Smooth muscle cell (in vitro differentiated cells): Measurements from ENCODE around the gene OR10A6. TPM values are rescaled to one million over a fixed set of nuclear protein-coding genes. Genes with fewer than 3 reads are reported as not detected.
A peak's percentile ranks its signal among the peaks of the same experiment; 100 is the strongest.

ENCODE experiments used
- DNase-seq: peaks from one replicate; lab custom pipeline; 2025; ENCODE audit not compliant: unreplicated experiment; lab: John Stamatoyannopoulos, UW
- H2AFZ ChIP-seq: fragments of 200-600 bp; sonication (generic); 2 replicates; pipeline ENCODE4 v1.6.0; 2016; ENCODE audit warnings: antibody characterized with exemption, low read depth, mild to moderate bottlenecking
- H3F3A ChIP-seq: fragments of 200-600 bp; sonication (generic); 2 replicates; pipeline ENCODE4 v1.6.0; 2017; ENCODE audit warnings: antibody characterized with exemption, low read depth
- H3K27ac ChIP-seq: fragments of 200-600 bp; sonication (generic); 2 replicates; pipeline ENCODE4 v1.5.1; 2016; ENCODE audit warnings: low read depth, mild to moderate bottlenecking
- H3K27me3 ChIP-seq: fragments of 200-600 bp; sonication (generic); 2 replicates; pipeline ENCODE4 v1.6.1; 2016; ENCODE audit warnings: low read depth, mild to moderate bottlenecking
- H3K36me3 ChIP-seq: fragments of 200-600 bp; sonication (generic); 2 replicates; pipeline ENCODE4 v1.5.1; 2016; ENCODE audit warnings: low read depth
- H3K4me1 ChIP-seq: fragments of 200-600 bp; sonication (generic); 2 replicates; pipeline ENCODE4 v1.5.1; 2016; ENCODE audit warnings: low read depth
- H3K4me2 ChIP-seq: fragments of 200-600 bp; sonication (generic); 2 replicates; pipeline ENCODE4 v1.6.0; 2016; ENCODE audit warnings: mild to moderate bottlenecking
- H3K4me3 ChIP-seq: fragments of 200-600 bp; sonication (generic); 2 replicates; pipeline ENCODE4 v1.5.1; 2016; ENCODE audit warnings: mild to moderate bottlenecking
- H3K79me2 ChIP-seq: fragments of 200-600 bp; sonication (generic); 2 replicates; pipeline ENCODE4 v1.6.0; 2016; ENCODE audit warnings: low read depth, mild to moderate bottlenecking
- H3K9ac ChIP-seq: fragments of 200-600 bp; sonication (generic); 2 replicates; pipeline ENCODE4 v1.6.0; 2016; ENCODE audit warnings: low read depth
- H3K9me3 ChIP-seq: fragments of 200-600 bp; sonication (generic); replicated peaks from 2 replicates; pipeline ENCODE4 v1.5.1; 2016; ENCODE audit warnings: low read depth
- H4K20me1 ChIP-seq: fragments of 200-600 bp; sonication (generic); 2 replicates; pipeline ENCODE4 v1.6.0; 2016; ENCODE audit warnings: low read depth
- CTCF ChIP-seq: fragments of 200-600 bp; sonication (generic); IDR thresholded peaks from 2 replicates; pipeline ENCODE4 v1.5.1; 2017; ENCODE audit warnings: borderline replicate concordance, mild to moderate bottlenecking, antibody characterized with exemption; ENCODE audit not compliant: insufficient read depth, poor library complexity, severe bottlenecking
- WGBS: methylation state at CpG from one replicate; pipeline ENCODE4 v1.1.7; 2016; ENCODE audit warnings: low lambda C conversion rate; 5-methylcytosine and 5-hydroxymethylcytosine counted together
- polyA plus RNA-seq: library from polyadenylated mRNA; unstranded; fragments of >200 nt; fragmentation: Nextera tagmentation; extraction: Ambion mirVana; gene quantifications from 2 replicates; pipeline ENCODE4 v1.2.1, GENCODE V29; 2016
- total RNA-seq: library from RNA; depleted of rRNA; stranded (reverse); fragments of >200 nt; gene quantifications from 2 replicates; pipeline ENCODE4 v1.2.3, GENCODE V29; 2014

The OR10A6 gene
- total and polyA plus RNA-seq, 2 experiments from 2014 or later: 0.31 TPM; not detected in 1

- no peaks in the 10 kb centered on the region for H3K9me3 ChIP-seq
- no peak overlapping the region for H3K27ac ChIP-seq
- DNase-seq: no peak
- no peak for TF ChIP-seq CTCF
- no peak overlapping the region for H3K4me3 ChIP-seq
- no peaks in the 10 kb centered on the region for H4K20me1 ChIP-seq
- H2AFZ ChIP-seq: no peak overlapping the region
- H3K79me2 ChIP-seq: no peaks in the 10 kb centered on the region
- H3K4me1 ChIP-seq: no peaks in the 10 kb centered on the region
- 90% methylated on average over 1 of the region's 1 CpG for WGBS
- no peaks in the 10 kb centered on the region for H3F3A ChIP-seq
- no peaks in the 10 kb centered on the region for H3K27me3 ChIP-seq
- H3K4me2 ChIP-seq: no peak overlapping the region
- no peaks in the 10 kb centered on the region for H3K36me3 ChIP-seq
- no peak overlapping the region for H3K9ac ChIP-seq
These were observed 34.9 kb downstream of the OR10A6 start for GRCh38 chr11:7896009-7896785.

- H3F3A ChIP-seq: no peaks in the 10 kb centered on the region
- TF ChIP-seq CTCF: no peak
- no peak overlapping the region for H3K4me3 ChIP-seq
- no peak overlapping the region for H3K9ac ChIP-seq
- no peaks in the 10 kb centered on the region for H3K36me3 ChIP-seq
- H3K79me2 ChIP-seq: no peaks in the 10 kb centered on the region
- H4K20me1 ChIP-seq: no peaks in the 10 kb centered on the region
- H3K27me3 ChIP-seq: no peaks in the 10 kb centered on the region
- DNase-seq: no peak
- no peak overlapping the region for H2AFZ ChIP-seq
- WGBS: 84% methylated on average over 3 of the region's 3 CpGs
- H3K4me1 ChIP-seq: no peaks in the 10 kb centered on the region
- no peak overlapping the region for H3K4me2 ChIP-seq
- H3K9me3 ChIP-seq: no peaks in the 10 kb centered on the region
- no peak overlapping the region for H3K27ac ChIP-seq
These were observed 36.8 kb downstream of the OR10A6 start for GRCh38 chr11:7894251-7894650.

- 78% methylated on average over 2 of the region's 2 CpGs for WGBS
- no peaks in the 10 kb centered on the region for H3K36me3 ChIP-seq
- no peak overlapping the region for H3K4me2 ChIP-seq
- TF ChIP-seq CTCF: no peak
- peak overlapping the region; percentile 96 for H2AFZ ChIP-seq
- H4K20me1 ChIP-seq: no peaks in the 10 kb centered on the region
- H3K4me1 ChIP-seq: no peaks in the 10 kb centered on the region
- H3K27me3 ChIP-seq: no peaks in the 10 kb centered on the region
- no peaks in the 10 kb centered on the region for H3F3A ChIP-seq
- H3K4me3 ChIP-seq: no peak overlapping the region
- no peak overlapping the region for H3K9ac ChIP-seq
- no peak overlapping the region for H3K27ac ChIP-seq
- no peaks in the 10 kb centered on the region for H3K79me2 ChIP-seq
- no peaks in the 10 kb centered on the region for H3K9me3 ChIP-seq
- DNase-seq: no peak
These were observed 37.3 kb downstream of the OR10A6 start for GRCh38 chr11:7893796-7894195.

- no peak overlapping the region for H3K27ac ChIP-seq
- H2AFZ ChIP-seq: peak overlapping the region; percentile 96
- no peak overlapping the region for H3K9ac ChIP-seq
- no peak overlapping the region for H3K4me2 ChIP-seq
- peak; percentile 74 for TF ChIP-seq CTCF
- H3K9me3 ChIP-seq: no peaks in the 10 kb centered on the region
- no peak for DNase-seq
- no peaks in the 10 kb centered on the region for H3K79me2 ChIP-seq
- no peak overlapping the region for H3K4me3 ChIP-seq
- H3K27me3 ChIP-seq: no peaks in the 10 kb centered on the region
- 16% methylated on average over 2 of the region's 2 CpGs for WGBS
- no peaks in the 10 kb centered on the region for H3K36me3 ChIP-seq
- H3K4me1 ChIP-seq: no peaks in the 10 kb centered on the region
- H3F3A ChIP-seq: no peaks in the 10 kb centered on the region
- no peaks in the 10 kb centered on the region for H4K20me1 ChIP-seq
These were observed 38.2 kb downstream of the OR10A6 start for GRCh38 chr11:7892840-7893254.
